ENCODE data around the gene ARAF.

DNA sequence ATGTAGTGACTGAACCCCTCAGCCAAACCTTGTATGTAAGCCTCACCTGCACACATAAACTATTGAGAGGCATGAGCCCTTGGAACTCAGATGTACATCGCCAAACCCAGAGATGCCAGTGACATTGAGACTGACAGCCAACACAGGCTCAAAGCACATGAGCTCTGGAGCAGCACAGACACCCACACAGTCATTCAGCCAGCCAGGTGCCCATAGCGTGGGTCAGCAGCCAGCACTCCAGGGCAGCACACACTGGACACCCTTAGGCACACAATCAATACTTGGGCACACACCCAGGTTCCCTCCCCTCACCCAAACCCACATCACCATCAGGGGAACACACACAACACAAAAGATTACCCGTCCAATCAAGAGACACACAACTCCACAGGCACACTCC lies 16.9 kb downstream of the ARAF start:
- no peak for TF ChIP-seq POLR2A (IDR thresholded peaks at IDR 0.05; ENCODE audit: low read depth, low read length)
- no peak for TF ChIP-seq EZH2 (IDR thresholded peaks at IDR 0.05; ENCODE audit: borderline replicate concordance, low read depth, low read length, severe bottlenecking)
- TF ChIP-seq POLR2AphosphoS5 (IDR thresholded peaks at IDR 0.05; ENCODE audit: insufficient read depth, low read depth, low read length): no peak

All from endothelial cell of umbilical vein (primary cell).